SIG-M5 treated with dmso at 0.1 percent for 504 hours (cell line): ENCODE measurements around the gene KRT17.
"Not testable (repeated sequence)": the region's sequence is repeated elsewhere in the genome, so short reads cannot be mapped to it uniquely, and the experiment has no call there.

ENCODE experiments used
- DNase-seq: peaks from one replicate; lab custom pipeline; 2025; ENCODE audit not compliant: unreplicated experiment; lab: John Stamatoyannopoulos, UW

Gene KRT17

DNA sequence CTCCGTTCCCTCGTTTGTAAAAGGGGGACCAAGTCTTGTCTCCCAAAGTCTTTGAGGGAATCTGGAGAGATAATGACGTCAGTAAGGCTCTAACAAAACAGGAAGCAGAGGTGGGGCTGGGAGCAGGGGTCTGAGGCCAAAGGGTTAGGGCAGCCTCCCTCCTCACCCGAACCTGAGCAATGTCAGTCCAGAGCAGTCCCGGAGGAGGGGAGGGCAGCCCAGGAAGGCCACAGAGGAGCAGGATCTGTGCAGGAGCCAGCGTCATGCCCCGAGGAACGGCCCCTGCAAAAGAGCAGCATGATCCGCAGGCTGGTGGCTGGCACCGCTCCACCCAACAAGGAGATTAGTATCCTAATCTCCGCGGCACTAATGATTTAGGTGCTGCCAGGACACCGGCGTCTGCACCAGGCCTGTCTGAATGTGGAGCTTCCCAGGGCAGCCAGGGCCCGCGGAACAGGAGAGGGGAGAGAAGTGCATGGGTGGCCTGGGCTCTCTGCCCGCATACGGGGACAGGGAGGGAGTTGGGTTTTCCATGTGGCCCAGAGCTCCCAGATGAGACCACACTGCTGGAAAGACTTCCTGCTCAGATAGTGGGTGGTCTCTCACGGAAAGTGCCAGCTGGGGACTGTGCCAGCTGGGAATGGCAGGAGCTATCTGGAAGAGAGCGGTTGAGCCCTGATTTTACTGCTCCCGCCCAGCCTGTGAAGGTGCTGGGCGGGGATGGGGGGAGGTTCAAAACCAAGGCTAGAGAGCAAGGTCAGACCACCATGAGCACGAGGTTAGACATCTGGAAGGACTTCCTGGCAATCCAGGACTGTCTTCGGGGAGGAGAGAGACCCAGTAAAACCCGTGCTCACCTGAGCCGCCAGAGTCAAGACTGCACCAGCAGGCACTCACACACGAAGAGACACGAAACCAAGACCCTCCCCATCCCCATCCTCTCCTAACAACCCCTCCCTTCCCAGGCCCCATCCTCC lies 11.0 kb upstream of the KRT17 start:
- no peak for DNase-seq

DNA sequence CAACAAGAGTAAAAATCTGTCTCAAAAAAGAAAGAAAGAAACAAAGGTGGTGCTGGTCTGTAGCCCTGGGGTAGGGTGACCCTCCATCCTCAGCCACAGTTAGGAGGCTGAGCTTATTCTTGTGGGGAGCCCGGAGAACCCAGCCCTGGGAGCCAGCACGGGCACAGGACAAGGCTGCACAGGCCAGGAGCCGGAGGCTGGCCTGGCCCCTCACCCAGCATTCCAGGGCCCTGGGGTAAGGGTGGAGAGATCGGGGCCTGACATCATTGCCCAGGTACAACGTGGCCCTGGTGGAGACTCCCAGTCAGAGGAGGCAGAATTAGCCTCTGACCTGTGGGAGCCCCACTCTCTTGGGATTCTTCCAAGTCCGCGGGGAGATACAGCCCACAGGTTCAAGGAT lies 10.3 kb upstream of the KRT17 start:
- no peak for DNase-seq

DNA sequence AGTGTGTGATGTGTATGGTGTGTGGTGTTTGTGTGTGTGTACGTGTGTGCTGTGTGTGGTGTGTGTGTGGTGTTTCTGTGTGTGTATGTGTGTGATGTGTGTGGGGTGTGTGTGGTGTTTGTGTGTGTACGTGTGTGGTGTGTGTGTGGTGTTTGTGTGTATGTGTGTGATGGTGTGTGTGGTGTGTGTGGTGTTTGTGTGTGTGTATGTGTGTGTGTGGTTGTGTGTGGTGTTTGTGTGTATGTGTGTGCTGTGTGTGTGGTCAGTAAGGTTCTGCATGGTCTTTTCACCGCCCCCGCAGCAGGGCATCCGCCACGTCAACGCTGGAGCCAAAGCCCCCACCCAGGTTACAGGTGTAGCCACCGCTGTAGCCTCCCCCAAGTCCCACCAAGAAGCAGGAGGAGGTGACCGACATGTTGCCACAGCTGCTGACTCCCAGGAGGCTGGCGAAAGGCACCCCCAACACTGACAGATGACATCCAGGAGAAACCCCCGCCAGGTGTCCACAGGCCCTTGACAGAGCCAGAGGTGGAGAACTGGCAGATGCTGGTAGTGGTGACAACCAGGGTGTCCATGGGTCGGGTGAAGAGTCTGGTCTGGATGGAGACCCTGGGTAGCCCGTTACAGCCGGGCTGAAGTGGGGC lies 9.3 kb upstream of the KRT17 start:
- no peak for DNase-seq

DNA sequence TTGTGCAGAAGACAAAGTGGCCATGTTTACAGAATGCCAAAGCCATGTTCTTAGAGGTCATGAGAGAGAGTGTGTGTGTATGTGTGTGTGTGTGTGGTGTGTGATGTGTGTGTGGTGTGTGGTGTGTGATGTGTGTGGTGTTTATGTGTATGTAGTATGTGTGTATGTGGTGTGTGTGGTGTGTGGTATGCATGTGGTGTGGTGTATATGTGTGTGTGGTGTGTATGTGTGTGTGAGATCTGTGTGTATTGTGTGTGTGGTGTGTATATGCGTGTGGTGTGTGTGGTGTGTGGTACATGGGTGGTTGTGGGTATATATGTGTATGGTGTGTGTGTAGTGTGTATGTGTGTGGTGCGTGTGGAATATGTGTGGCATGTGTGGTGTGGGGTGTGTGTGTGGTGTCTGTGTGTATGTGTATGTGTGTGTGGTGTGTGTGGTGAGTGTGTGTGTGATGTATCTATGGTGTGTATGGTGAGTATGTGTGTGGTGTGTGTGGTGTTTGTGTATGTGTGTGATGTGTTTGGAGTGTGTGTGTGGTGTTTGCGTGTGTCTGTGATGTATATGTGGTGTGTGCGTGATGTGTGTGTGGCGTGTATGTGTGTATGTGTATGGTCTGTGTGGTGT lies 8.2 kb upstream of the KRT17 start:
- no peak for DNase-seq

DNA sequence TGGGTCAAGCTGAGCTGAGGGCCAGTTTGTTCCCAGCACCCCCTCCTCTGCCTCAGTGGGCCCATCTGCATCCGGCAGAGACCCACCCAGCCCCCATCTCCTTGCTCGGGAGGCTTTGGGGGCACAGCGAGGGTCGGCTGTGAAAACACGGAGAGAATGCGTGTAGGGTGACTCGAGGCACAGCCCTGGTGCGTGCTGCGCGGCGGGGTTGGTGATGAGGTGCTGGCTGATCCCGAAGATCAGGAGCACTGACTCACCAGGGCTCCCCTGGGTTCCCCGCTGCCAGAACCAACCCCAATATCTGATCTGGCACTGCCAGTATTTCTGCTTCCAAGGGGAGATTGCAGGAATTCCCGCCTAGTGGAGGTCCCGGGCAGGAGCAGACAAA lies 7.5 kb upstream of the KRT17 start:
- DNase-seq, result no peak

DNA sequence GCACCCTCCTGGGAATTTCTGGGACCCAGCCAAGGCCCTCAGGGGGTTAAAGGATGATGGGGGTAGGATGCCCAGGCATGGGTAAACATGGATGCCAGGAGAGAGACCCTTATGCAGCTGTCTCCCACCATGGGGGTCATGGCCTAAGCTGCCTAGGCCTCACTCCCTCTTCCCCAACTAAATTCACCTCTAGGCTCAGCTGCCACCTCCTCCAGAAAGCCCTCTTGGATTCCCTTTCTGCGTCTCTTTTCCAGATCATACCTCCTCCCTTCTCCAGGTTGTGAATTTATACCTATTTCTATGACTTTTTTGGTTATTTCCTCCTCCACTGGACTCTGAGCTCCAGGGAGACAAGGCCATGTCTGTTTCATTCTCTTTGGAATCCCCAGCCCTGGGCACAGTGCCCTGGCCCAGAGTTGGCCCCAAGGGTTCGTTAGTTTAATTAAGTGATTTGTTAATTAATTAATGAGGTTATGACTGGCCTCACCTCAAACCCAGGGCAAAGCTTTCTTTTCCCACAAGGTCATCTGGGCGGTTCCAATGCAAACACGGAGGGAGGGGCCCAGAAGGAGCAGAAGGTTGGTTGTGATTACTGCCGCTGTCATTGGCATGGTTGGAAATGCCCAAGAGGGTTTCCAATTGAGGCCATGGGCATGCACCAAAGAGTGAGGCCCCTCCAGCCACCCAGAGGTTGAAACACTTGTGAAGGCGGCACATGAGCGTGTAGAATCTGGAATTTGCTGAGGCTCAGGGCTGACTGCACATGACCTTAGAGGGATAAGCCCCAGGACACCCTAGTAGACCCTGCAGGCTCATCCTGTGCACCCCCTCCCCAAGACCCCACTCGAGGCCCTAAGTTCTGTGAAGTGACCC lies 6.9 kb upstream of the KRT17 start:
- no peak for DNase-seq

DNA sequence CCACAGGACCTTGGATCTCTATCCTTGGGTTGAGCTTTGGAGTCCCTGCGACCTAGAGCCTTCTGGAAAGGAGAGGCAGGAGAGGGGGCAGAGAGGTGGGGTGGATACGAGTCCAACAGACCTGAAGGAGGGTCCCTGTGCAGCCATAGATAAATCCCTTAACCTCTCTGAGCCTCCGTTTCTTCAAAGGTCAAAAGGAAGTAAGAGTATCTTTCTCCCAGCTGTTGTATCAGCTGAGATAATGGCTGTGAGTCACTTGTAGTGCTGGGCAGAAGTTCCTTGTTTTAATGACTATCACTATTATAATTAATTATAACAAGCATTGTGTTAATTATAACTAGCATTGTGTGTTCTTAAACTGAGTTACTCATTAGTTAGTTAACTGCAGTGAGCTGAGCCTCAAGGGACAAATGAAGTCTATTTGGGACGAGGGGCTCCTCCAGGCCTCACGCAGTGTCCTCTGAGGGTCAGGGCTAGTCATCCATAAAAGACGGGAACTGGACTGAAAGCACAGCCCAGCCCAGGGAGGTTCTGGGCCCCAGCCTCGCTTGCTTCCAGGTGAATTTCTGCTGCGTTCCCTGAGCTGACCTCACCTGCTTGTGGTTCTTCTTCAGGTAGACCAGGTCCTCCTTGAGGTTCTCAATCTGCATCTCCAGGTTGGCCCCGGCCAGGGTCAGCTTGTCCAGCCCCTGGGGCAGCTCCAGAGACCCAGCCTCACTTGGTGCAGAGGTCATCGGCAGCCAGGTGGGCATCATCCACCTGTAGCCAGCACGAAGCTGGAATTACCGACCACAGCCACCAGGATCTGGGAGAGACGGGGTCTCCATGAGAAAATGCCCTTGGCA lies 5.7 kb upstream of the KRT17 start:
- no peak for DNase-seq

DNA sequence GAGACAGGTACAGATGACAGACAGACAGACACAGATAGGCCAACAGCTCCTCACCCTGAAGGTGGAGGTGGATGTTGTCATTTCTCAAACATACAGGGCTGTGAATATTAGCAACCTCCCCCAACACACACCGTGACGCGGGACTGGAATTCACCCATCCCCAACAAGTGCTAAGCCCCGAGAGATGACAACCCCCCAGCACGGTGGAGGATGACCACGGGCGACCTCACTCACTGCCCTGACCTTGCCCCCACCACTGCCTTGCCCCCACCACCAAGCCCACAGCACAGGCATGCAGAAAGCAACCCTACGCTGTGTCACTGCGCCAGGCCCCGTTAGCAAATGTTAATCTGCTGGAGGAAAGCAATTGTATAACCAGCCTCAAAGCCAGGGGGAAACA lies 4.9 kb upstream of the KRT17 start:
- no peak for DNase-seq

DNA sequence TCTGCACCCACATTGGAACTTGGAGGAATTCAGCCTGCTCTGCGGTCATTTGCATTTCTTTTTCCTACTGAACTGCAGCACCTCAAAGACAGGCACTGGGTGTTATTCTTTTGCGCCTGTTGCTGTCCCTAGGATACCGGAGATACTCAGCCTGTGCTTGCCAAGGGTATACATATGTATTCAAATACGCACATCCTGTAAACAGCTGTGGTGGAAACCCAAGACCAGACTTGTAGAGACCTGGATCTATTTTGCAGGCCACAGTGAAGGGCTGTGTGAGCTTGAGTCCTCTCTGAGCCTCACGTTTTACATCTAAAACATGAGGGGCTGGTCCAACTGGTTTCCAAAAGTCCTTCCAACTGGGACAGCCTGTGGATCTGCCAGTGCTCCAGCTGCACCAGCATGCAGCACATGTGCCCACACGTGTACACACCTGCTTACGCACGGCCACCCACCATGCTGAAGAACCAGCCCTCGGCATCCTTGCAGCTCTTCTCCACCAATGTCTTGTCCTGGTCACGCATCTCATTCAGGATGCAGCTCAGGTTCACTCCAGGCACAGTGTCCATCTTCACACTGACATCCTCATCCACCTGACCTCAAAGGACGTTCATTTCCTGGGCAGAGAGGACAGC lies 4.4 kb upstream of the KRT17 start:
- not testable (repeated sequence) for DNase-seq

DNA sequence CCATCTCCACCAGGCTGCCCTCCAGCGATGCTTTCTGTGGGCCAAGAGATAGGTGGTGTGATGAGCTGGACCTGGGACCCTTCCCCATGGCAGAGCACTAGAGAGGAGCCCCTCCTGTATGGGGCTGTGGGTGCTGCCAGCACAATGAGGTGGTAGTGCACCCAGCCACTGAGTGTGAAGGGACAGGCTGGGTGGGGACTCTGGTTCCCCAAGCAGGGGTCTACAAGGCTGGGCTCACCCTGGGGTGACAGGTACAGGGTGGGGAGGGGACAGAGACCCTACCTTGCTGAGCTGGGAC lies 3.6 kb upstream of the KRT17 start:
- DNase-seq, result not testable (repeated sequence)

DNA sequence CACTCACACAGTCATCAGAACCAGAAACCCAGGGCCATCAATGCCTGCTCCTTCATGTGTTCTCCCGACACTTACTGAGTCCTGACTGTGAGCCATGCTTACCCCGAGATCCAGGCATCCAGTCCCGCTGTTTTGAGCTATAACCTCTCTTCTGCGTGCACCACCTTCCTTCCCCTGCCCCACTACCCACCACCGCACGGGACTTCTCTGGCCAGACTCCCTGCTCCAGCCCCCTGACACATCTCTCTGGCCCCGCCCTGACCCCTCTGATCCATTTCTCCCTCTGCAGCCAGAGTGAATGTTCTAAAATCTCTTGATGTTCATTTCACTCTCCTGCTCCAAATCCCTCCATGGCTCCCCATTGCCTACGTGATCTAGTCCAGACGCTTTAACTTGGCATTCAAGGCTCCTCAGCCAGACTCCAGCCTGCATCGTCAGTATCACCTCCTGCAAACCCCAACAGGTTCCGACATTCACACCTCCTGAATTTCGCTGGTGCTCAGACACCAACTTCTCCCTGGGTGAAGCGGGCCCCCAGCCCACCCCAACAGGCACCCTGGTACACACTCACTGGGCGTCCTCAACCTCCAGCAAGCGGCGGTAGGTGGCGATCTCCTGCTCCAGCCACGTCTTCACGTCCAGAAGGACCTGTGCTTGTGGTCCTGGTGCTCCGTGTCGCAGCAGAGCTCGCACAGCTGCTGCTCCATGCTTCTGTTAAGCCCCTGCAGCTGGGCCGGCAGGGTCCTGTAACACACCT lies 3.1 kb upstream of the KRT17 start:
- no peak for DNase-seq

DNA sequence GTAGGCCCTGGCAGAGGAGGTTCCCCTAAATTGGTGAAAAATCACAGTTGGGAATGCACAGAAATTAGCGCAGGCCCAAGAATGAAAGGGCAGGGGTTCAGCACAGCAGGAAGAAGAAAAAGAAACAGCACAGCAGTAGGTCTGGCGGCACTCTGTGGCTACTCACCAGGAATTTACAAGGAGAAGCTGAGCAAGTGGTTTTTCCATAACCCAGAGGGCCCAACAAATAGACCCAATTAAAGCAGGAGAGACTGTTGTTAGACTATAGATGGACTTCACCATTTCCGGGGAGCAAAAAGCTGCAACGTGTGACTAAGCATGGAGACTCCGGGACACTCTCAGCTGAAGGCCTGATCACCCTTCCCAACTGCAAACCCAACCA lies 2.5 kb upstream of the KRT17 start:
- not testable (repeated sequence) for DNase-seq

DNA sequence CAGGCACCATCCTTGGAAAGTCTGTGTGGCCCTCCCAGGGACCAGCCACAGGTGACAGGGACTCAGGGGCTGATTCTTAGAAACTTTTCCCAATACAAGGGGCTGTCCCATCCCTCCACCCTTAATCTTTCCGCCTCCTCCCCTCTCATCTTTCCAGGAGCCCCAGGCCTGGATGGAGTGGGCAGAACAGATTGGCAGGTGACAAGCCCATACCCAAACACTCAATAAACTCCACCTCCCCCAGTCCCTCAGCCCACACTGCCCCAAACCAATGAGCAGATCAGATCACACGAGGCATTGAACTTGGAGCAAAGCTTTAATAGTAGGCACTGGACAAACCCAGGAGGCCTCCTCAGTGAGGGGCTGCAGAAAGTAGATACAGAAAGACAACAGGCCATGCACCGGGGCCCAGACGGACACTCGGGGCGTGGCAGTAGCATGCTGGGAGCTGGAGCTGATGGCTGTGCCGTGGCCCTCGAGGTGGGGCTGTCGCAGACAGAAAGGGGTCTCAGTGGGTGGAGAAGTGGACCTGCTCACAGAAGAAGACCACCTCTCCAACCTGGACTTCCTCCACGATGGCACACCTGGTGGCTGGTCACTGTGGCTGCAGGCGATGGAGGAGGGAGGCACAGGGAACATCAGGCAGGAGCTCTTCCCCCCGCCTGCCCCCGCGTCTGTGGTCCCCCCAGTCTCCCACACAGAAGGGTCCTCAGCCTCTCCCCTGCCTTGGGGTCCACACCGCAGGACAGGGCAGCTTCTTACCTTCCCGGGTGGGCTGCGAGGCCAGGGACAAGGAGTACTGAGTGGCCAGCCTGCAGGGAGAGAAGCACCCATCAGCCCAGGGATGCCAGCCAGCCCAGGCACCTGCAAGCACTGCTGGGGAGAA lies 1.9 kb upstream of the KRT17 start:
- DNase-seq, result not testable (repeated sequence)

DNA sequence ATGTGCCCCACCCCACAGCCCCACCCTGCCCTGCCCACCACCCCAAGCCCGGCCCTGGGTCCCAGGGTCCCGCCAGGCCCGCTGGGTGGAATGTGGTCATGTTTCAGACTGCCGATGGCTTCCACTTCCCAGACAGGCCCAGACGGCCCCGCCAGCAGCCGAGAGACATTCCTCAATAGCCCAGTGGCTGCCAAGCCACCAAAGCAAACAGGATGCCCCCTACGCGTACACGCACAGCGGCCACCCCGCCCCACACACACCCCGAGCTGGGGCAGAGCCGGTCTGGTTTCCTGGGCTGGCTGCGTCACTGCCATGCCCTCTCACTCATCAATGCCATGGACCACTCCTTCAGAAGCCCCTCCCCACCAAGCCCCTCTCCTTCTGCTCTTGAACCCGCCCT lies 1.2 kb upstream of the KRT17 start:
- DNase-seq, result no peak

DNA sequence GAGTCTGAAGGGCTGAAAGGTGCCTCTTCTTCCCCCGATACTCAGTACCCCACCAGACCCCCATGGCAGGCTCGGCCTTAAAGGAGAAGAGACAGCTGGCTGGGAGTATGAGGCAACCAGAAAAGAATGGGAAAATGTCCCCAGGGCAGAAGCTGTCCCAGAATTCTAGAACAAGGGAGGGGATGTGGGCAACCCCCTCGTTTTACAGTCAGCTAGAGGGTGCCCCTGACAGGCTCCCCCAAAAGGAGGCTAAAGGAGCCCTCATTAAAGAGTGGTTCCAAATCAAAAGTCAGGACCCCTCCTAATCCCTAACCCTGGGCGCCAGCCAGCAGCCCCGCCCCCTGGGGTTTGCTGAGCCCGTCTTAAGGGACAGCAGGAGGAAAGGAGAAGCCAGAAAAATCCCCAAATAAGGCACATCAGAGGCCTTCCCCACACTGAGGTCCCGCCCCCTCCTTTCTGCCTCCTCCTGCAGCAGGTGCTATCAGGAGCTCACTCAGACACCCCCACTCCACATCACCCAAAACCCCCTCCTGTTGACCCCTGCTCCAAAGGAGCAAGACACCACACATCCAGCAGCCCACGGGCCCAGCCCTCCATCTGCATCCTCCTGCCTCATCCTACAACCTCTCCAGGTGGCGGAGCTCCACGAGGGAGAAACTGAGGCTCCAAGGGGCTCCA lies 1.1 kb downstream of the KRT17 start:
- DNase-seq, result not testable (repeated sequence)

DNA sequence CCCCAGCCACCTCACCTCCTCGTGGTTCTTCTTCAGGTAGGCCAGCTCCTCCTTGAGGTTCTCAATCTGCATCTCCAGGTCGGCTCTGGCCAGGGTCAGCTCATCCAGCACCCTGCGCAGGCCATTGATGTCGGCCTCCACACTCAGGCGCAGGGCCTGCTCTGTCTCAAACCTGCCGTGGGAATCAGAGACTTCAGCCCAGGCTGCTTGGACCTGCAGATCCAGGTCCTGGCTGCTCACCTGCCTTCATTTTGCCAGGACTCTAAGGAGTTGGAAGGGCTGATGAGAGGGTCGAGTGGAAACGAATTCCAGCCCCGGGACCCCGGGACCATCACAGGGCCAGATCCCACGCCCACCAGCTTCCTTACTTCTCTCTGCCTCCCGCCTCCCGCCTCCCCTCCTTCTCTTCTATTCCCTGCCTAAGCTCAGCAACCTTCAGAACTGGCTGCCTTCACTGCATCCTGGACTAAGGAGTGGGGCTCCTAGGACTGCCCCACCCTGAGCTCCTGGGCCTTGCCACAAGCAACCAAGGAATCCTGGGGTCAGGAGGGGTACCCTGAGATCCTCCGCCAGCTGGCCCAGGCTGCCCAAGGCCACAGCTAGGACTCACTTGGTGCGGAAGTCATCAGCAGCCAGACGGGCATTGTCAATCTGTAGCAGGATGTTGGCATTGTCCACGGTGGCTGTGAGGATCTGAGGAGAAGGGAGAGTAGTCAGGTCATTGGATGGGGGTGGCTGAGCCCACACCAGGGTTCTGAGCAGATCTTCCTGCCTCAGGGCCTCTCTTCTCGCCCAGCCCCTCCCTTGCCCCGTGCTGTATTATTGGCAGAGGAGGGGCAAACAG lies 1.8 kb downstream of the KRT17 start:
- DNase-seq, result not testable (repeated sequence)

DNA sequence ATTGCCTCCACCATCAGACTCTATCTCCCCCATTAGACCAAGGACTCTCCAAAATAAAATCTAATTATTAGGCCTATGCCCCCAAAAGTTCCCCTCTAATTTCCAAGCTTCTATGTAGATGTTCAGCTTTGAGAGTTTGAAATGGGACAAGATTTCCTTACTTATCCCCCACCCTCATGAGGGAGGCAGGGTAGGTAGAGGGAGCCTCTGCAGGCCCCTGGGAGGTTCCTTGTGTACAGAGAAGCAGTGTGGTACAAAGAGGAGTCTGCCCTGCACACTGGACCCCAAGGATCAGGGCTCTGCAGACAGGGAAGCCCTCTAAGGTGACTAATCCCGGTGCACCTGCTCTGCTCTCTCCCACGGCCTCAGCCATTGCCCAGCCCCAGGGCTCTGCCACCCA lies 2.5 kb downstream of the KRT17 start:
- no peak for DNase-seq
